SJCRH30 (cell line): Measurements from ENCODE around the gene BBX. TPM values are rescaled to one million over a fixed set of nuclear protein-coding genes. Genes with fewer than 3 reads are reported as not detected.
A peak's percentile ranks its signal among the peaks of the same experiment; 100 is the strongest.

ENCODE experiments used
- DNase-seq, 2 experiments: peaks; one replicate each; pipeline ENCODE4 v3.0.0-alpha.2; 2015 to 2020
- H3K27ac ChIP-seq: fragments of 250-450 bp; sonication (Bioruptor Pico); 2 replicates; pipeline ENCODE4 v1.5.1; 2020; ENCODE audit warnings: mild to moderate bottlenecking, moderate library complexity
- H3K27me3 ChIP-seq: fragments of 250-450 bp; sonication (Bioruptor Pico); 2 replicates; pipeline ENCODE4 v1.5.1; 2020; ENCODE audit warnings: mild to moderate bottlenecking, moderate library complexity
- H3K36me3 ChIP-seq: fragments of 250-450 bp; sonication (Bioruptor Pico); 2 replicates; pipeline ENCODE4 v1.5.1; 2020; ENCODE audit warnings: mild to moderate bottlenecking, moderate library complexity
- H3K4me1 ChIP-seq: fragments of 250-450 bp; sonication (Bioruptor Pico); 2 replicates; pipeline ENCODE4 v1.5.1; 2020; ENCODE audit warnings: mild to moderate bottlenecking, moderate library complexity
- H3K4me3 ChIP-seq: fragments of 250-450 bp; sonication (Bioruptor Pico); 2 replicates; pipeline ENCODE4 v1.5.1; 2020; ENCODE audit warnings: mild to moderate bottlenecking, moderate library complexity
- H3K9me3 ChIP-seq: fragments of 250-450 bp; sonication (Bioruptor Pico); replicated peaks from 2 replicates; pipeline ENCODE4 v1.5.1; 2020; ENCODE audit warnings: mild to moderate bottlenecking, moderate library complexity
- total RNA-seq: library from RNA; depleted of rRNA; stranded (reverse); fragments of >200 nt; shearing (Covaris generic); gene quantifications from 2 replicates; pipeline ENCODE4 v1.2.3, GENCODE V29; 2014

BBX gene
- total RNA-seq, 1 experiment from 2014 or later: 54.0 TPM

DNA sequence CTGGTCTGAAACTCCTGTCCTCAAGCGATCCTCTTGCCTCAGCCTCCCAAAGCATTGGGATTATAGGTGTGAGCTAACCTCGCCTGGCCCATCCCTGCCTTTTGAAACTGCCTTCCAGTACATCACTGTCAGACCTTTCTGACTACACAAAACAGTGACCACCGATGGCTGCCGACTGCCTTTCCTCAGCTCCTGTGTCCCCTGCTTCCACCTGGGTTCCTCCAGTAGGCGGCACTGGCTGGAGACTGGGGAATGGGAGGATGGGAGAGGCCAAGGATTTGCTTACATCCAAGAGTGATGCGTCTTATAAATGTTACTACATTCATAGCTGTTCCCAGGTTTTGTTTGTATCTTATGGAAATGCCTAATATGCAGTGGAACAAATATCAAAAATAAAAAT lies 242.8 kb downstream of the BBX start:
- no peak overlapping the region for H3K4me3 ChIP-seq
- DNase-seq: no peak
- no peaks in the 10 kb centered on the region for H3K9me3 ChIP-seq
- no peak overlapping the region for H3K27ac ChIP-seq
- H3K4me1 ChIP-seq: no peaks in the 10 kb centered on the region
- no peaks in the 10 kb centered on the region for H3K27me3 ChIP-seq
- H3K36me3 ChIP-seq: peaks cover under 1% of the 10 kb centered on the region; the same call in 1 of the 2 replicates

DNA sequence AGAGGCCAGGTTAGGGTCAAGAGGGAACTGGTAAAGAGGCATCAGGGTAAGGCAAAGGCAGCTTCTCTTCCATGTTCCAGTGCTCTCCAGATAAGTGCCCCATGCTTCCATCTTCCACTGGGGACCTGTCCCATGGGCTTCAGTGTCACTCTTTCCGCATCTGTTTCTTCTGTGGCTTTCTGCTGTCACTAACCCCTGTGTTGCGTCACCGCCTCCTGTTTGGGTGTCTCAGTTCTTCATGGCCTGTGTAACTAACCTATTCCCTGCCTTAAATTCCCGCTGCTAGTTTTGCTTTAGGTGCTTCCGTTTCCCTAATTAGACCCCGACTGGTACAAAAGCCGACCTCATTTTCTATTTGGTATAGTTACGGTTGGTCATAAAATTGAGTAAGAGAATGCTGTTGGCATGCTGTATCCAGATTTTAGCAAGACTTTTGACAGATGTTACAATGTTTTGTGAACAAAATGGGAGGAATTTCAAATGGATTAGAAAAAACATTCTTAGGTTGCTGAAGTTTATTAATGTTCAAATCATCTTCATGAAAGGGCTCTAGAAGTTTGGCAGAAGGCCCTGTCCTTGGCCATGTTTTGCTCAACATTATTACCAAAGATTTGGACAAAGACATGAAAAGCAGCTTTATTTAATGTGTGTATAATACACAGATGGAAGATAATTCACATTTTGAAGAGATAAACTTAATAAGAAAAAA lies 245.3 kb downstream of the BBX start:
- no peaks in the 10 kb centered on the region for H3K9me3 ChIP-seq
- no peaks in the 10 kb centered on the region; the same call in 1 of the 2 replicates for H3K36me3 ChIP-seq
- no peak overlapping the region for H3K27ac ChIP-seq
- no peak overlapping the region for H3K4me3 ChIP-seq
- H3K27me3 ChIP-seq: no peaks in the 10 kb centered on the region
- DNase-seq: no peak
- no peaks in the 10 kb centered on the region for H3K4me1 ChIP-seq

DNA sequence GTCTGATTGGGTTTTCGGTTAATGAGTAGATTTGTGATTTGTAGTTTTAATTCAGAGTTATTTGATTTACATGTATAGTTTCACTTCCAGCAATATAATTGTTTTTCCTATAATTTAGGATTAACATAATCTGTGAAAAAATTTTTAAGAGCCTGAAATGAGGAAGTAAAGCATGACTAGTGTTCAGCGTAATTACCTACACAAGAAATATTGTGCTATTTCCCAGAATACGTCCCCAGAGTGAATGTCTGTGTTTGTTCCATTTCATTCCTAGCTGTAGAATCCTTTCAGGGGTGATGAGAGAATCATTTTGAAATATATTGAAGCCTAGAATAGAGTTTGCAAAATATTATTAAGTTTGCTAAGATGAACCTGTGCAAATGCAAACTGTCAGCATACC lies 247.1 kb downstream of the BBX start:
- H3K9me3 ChIP-seq: no peaks in the 10 kb centered on the region
- H3K4me1 ChIP-seq: no peaks in the 10 kb centered on the region
- no peak overlapping the region for H3K4me3 ChIP-seq
- no peaks in the 10 kb centered on the region for H3K27me3 ChIP-seq
- no peaks in the 10 kb centered on the region; the same call in 1 of the 2 replicates for H3K36me3 ChIP-seq
- no peak overlapping the region for H3K27ac ChIP-seq
- DNase-seq: no peak

DNA sequence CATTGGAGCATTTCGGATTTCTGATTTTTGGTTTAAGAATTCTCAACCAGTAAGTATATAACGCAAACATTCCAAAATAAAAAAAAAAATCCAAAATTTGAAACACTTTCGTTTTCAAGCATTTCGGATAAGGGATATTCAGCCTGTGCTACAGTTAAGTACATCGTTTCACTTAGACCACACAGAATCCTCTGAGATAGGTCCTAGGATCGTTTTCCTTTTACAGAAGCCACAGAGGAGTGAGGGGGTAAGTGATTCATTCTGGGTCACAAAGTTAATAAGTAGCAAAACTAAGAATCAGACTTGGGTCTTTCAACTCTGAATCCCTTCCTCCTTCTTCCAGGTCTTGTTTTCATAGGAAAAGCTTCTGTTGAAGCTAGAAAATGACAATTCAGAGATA lies 249.3 kb downstream of the BBX start:
- Histone ChIP-seq H3K27me3 (no peaks in the 10 kb centered on the region), H3K4me3 (no peak overlapping the region), H3K4me1 (no peaks in the 10 kb centered on the region), H3K36me3 (no peaks in the 10 kb centered on the region; the same call in 1 of the 2 replicates), H3K9me3 (no peaks in the 10 kb centered on the region), H3K27ac (no peak overlapping the region)
- no peak for DNase-seq

DNA sequence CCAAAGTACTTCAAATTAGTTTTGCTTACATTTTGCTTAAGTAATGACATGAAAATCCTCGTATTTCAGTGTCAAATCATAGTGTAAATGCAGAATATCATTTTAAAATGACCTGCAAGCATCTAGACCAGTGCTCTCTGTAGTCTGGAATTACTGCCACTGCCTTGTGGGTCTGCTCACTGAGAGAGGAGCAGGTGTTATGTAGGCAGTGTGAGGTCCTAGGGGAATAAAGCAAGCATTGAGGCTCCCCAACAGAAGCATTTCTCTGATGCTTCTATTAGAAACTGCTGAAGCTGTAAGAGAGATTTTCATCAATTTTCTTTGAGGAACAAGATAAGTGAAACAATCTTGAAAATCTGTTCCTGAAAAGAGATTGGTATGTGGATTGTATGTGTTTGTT lies 253.2 kb downstream of the BBX start:
- Histone ChIP-seq H3K36me3 (no peaks in the 10 kb centered on the region; the same call in 1 of the 2 replicates), H3K27ac (no peak overlapping the region), H3K9me3 (no peaks in the 10 kb centered on the region), H3K4me3 (no peak overlapping the region), H3K4me1 (no peaks in the 10 kb centered on the region), H3K27me3 (no peaks in the 10 kb centered on the region)
- peak in 1 of 2 experiments; percentile 27 for DNase-seq

DNA sequence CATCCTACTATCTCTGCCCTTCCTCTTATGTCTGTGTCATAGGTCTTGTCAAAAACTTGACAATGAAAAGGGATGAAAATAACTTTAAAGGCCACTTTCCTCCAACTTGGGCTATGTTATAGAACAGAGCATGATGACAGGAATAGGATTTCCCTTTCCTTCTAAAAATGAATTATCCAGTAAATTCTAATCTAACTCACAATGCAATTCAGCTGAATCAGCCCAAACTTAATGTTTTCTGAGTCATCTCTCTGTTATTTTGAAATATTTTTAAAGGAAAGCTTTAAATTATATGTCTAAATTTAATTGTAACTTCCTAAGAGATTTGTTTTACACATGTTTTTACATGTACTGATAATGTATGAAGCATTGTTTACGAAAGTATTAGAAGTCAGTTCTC lies 258.5 kb downstream of the BBX start:
- no peak for DNase-seq
- peaks cover 15% of the 10 kb centered on the region for H3K36me3 ChIP-seq

DNA sequence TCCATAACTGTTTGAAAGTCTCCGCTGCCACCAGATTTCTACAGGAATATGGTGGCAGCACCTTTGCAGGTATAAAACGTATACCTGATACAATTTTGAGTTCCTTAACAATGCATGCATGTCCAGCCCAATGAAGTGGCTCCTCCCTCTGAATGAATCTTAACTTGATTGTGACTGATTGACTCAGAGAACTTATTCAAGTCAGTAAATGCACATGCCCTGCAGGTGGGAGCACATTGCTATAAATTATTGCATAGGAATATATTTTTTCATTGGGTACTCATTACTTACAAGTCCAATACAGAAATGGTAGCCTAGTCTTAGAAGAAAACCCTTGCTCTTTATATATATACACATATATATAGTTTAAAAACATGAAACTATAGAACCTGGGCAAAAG lies 259.3 kb downstream of the BBX start:
- no peak overlapping the region for H3K4me3 ChIP-seq

More for the DNA sequence above, 258.5 kb downstream of the BBX start:
- H3K27ac ChIP-seq: no peak overlapping the region
- no peak overlapping the region for H3K4me3 ChIP-seq
- no peaks in the 10 kb centered on the region for H3K9me3 ChIP-seq
- H3K27me3 ChIP-seq: no peaks in the 10 kb centered on the region
- no peaks in the 10 kb centered on the region for H3K4me1 ChIP-seq

DNA sequence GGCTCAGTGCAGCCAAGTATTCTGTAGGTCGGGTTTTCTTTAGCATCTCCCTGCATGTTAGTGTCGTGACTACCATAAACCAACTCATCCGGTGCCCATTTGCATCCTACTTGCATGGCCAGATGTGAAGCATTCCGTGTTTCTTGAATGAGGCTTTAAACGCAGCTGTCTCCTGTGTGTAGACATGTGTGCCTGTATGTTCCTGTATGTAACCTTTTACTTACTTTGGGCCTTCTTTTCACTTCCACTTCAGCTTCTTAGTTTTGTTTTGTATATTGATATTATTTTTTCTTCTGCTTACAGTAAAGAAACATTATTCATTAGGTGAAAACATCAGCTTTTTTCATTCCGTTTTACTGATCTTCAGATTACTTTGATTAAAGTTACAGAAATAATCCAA lies 267.9 kb downstream of the BBX start:
- peaks cover 14% of the 10 kb centered on the region for H3K36me3 ChIP-seq

More for the DNA sequence above, 259.3 kb downstream of the BBX start:
- DNase-seq: no peak
- Histone ChIP-seq H3K27me3 (no peaks in the 10 kb centered on the region), H3K4me1 (no peaks in the 10 kb centered on the region), H3K9me3 (no peaks in the 10 kb centered on the region), H3K27ac (no peak overlapping the region), H3K36me3 (peaks cover 15% of the 10 kb centered on the region)

DNA sequence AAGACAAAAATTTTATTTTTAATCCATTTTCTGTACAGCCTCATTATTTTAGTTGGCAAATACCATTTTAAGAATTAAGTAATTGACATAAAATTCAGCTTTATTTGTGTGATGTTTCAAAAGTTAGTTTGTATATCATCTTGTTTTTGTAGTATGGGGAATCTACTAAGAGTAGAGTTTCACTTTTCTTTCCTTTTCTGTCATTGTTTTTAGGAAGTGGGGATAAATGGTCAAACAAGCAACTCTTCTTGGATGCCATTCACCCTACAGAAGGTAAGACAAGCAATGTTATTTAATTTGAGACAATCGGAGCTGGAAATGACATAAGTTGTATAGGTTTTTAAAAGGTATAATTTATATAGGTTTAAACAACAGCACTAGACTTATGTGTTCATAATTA lies 268.3 kb downstream of the BBX start:
- Histone ChIP-seq H3K27me3 (no peaks in the 10 kb centered on the region), H3K4me3 (no peak overlapping the region), H3K36me3 (peaks cover 10% of the 10 kb centered on the region), H3K9me3 (no peaks in the 10 kb centered on the region), H3K4me1 (no peaks in the 10 kb centered on the region), H3K27ac (no peak overlapping the region)
- no peak for DNase-seq

More for the DNA sequence above, 267.9 kb downstream of the BBX start:
- no peak overlapping the region for H3K27ac ChIP-seq
- H3K4me3 ChIP-seq: no peak overlapping the region
- H3K27me3 ChIP-seq: no peaks in the 10 kb centered on the region
- no peak for DNase-seq
- H3K4me1 ChIP-seq: no peaks in the 10 kb centered on the region
- no peaks in the 10 kb centered on the region for H3K9me3 ChIP-seq

DNA sequence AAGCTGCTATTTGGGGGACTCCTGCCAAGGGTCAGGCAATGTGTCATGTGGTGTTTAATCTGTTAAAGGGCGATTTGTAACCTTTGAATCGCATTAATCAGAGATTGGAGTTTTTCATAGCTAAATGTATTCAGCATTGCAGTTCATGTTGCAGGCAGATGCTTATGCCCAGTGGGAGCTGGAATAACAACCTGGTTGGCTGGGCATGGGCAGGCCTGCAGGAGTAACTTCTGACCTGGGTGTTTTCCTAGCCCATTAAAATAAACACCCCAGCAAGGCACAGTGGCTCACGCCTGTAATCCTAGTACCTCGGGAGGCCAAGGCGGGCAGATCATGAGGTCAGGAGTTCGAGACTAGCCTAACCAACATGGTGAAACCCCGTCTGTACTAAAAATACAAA lies 268.7 kb downstream of the BBX start:
- Histone ChIP-seq H3K27me3 (no peaks in the 10 kb centered on the region), H3K4me1 (peaks cover 1% of the 10 kb centered on the region; the same call in 1 of the 2 replicates), H3K36me3 (peaks cover 9% of the 10 kb centered on the region), H3K9me3 (no peaks in the 10 kb centered on the region), H3K27ac (no peak overlapping the region), H3K4me3 (no peak overlapping the region)
- no peak for DNase-seq

DNA sequence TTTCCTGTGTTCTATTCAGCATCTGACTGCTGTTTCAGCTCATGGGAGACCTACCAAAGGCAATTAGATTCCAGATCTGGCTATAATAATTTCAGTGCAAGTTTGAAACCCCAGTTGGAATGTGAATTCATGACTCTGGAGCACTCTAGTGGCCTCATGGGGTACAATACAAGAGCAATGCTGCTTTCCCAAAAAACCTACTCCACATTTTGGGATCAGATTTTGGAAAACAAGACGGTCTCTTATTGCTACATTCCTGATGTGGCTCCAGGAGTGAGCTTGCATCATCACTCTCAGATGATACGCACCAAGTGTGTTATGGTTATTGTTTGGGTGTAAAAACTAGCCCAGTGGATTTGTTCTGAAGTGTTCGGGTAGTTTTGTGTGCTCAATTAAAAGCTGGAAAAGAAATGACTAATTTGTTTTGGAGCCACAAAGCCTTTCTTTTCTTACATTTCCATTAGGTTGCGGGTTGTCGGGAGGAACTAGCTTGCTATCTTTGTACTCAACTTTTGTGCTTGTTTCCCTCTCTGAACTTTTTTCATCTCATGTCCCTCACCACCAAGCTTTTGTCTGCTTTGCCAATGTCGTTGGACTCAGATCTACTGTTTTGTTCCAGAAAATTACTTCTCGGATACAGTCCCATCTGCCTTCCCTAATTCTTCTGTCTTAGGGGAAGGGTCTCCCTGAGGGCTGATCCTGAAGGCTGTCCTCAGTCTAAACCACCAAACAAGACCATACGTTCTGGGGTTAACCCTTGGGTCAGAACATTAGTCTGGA lies 272.1 kb downstream of the BBX start:
- H3K36me3 ChIP-seq: peaks cover 19% of the 10 kb centered on the region
- H3K4me1 ChIP-seq: peaks cover 7% of the 10 kb centered on the region; the same call in 1 of the 2 replicates
- H3K9me3 ChIP-seq: no peaks in the 10 kb centered on the region
- H3K27ac ChIP-seq: no peak overlapping the region
- no peak for DNase-seq
- no peaks in the 10 kb centered on the region for H3K27me3 ChIP-seq
- H3K4me3 ChIP-seq: no peak overlapping the region

DNA sequence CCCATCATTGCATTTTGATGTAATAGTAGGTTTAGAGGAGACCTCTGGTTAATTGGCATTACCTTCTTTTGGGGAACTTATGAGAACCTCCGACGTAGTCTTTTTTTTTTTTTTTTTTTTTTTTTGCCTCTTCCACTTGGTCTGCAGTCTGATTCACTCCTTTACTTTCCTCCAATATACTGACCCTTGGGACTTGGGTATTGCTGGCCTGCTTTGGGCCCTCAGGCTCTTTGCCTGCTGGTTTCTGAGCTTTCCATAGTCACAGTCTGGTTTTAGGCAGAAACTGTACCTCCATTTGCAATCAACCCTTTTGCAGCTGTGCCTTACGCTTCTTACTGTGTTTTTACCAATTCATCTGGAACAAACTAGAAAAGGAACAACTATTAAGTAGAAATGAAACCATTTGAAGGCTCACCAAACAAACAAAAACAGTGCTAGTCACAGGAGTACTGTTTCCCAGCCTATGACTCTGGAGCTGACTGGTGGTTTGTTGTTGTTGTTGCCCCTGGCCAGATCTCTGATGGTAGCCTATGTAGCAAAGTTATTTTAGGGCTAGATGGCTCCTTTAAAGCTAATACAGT lies 272.8 kb downstream of the BBX start:
- Histone ChIP-seq H3K36me3 (peaks cover 19% of the 10 kb centered on the region), H3K4me3 (no peak overlapping the region), H3K27me3 (no peaks in the 10 kb centered on the region), H3K4me1 (peaks cover 7% of the 10 kb centered on the region; the same call in 1 of the 2 replicates), H3K9me3 (no peaks in the 10 kb centered on the region), H3K27ac (no peak overlapping the region)
- no peak for DNase-seq

DNA sequence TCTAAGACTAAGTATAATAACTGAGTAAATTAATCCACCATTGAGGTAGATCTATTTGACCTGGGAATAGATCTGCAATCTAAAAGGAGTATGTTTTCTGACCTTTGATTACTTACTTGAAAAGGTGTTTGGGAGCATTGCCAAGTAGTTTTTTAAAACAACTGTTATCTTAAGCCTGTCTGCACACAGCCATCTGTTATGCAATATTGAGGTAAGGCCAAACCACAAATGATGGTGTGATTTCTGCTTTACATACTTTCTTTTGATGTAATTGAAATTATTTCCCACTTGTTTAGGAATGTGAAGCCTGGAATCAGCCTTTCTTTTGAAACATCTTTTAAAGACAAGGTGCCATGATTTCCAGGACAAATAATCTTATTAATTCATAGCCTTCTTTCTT lies 274.0 kb downstream of the BBX start:
- Histone ChIP-seq H3K4me1 (peaks cover 7% of the 10 kb centered on the region; the same call in 1 of the 2 replicates), H3K4me3 (no peak overlapping the region), H3K27ac (no peak overlapping the region), H3K9me3 (no peaks in the 10 kb centered on the region), H3K27me3 (no peaks in the 10 kb centered on the region), H3K36me3 (peaks cover 18% of the 10 kb centered on the region)
- DNase-seq: peak in 1 of 2 experiments; percentile 40

DNA sequence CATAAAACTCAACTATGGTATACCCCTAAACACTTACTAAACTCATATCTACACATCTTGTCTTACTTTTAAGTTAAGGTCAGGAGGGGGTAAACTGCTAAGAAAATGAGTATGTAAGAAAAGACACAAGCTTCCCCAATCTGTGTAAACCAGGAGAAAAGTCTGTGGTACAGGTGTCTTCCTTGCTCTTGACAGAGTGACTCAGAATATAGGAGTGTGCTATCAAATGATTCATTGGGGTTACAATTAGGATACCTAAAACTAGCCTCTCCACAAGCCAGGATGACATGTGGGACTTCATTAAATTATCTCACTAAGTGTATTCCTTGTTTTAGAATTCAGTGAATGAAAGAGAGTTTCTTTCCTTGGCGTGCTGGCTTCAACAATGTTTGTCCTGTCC lies 274.8 kb downstream of the BBX start:
- Histone ChIP-seq H3K36me3 (peaks cover 16% of the 10 kb centered on the region), H3K27me3 (no peaks in the 10 kb centered on the region), H3K9me3 (no peaks in the 10 kb centered on the region), H3K4me3 (no peak overlapping the region), H3K27ac (no peak overlapping the region), H3K4me1 (peaks cover 7% of the 10 kb centered on the region; the same call in 1 of the 2 replicates)
- no peak for DNase-seq

DNA sequence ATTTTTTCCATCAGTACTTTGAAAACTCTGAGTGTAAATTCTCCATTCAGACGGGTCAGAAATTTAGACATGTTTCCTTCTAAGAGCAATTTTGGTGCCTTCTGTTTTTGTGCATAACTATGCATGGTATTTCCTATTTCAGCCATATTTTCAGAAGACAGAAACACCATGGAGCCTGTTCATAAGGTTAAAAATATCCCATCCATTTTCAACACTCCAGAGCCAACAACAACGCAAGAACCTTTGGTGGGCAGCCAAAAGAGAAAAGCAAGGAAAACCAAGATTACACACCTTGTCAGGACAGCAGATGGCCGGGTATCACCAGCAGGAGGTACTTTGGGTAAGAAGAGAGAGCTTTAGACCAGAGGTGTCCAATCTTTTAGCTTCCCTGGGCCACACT lies 275.6 kb downstream of the BBX start:
- Histone ChIP-seq H3K4me3 (no peak overlapping the region), H3K4me1 (peaks cover 7% of the 10 kb centered on the region; the same call in 1 of the 2 replicates), H3K9me3 (no peaks in the 10 kb centered on the region), H3K36me3 (peaks cover 16% of the 10 kb centered on the region), H3K27me3 (no peaks in the 10 kb centered on the region), H3K27ac (no peak overlapping the region)
- DNase-seq: no peak
